HG03039 (cell line): ENCODE measurements around the gene JUNB.

ENCODE experiments used
- ATAC-seq: cut with Tn5 transposase; IDR thresholded peaks from one replicate; pipeline ENCODE4 v1.9.1; 2021; ENCODE audit warnings: mild to moderate bottlenecking, moderate library complexity; ENCODE audit not compliant: unreplicated experiment

The JUNB gene

DNA sequence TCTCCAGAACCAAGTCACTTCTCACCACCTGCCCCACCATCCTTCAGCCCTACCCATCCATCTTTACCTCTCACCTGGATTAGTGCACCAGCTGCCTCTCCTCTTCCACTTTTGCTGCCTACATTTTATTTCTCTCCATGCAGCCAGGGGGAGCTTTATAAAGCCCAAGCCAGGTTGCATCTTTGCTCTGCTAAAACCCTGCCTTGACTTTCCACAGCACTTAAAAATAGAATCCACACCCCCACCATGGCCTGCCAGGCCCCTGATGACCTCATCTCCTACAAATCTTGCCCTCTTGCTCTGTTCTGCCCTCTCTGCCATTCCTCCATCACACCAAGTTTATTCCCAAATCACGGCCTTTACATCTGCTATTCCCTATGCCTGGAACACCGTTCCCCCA is 17.7 kb upstream of the JUNB start:
- no peak for ATAC-seq

DNA sequence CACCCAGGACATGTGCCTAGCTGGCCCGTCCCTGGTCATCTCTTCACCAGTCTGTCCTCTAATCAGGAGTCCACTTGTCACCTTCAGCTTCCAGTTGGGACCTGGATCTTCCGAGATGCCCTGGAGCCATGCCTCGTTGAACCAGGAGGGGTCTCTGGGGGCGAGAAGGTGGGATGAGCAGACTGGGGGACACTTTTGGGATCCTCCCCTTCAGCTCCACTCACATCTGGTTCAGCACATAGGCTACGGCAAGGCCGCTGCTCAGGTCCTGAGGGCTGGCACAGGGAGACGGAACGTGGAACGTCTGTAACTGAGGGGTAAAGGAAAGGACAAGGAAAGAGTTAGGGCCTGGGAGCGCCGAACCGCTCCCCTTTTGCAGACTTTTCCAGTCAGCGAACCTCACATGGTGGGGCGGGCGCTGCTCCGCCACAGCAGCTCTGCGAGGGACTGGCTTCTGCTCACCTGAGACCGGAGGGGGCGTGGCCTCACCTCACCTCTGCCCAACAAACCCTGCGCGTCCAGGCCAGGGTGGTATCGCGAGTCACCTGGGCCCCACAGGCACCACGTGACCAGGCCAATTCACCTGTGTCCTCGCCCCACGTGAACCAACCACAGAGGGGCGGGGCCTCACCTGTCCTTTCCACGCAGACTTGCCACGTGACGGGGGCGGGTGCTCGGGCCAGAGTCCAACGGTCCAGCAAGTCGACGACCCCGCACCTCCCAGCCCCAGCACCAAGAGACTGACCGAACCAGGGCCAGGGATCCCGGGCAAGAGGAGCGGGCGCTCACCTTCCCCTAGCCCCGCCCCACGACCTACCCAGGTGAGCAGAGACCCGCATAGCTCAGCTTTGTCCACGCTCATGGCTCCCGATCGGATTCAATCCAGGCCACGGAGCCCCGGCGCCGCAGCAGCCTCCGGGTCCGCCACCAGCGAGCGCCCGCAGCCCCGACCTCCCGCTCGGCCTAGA is 16.4 kb upstream of the JUNB start, which contains the start of gene HOOK2:
Gene HOOK2, minus strand, starts transcription at position 965 of the 968 bp plus-strand sequence. Its CDS starts 103 bp downstream, at position 862.
- no peak for ATAC-seq

DNA sequence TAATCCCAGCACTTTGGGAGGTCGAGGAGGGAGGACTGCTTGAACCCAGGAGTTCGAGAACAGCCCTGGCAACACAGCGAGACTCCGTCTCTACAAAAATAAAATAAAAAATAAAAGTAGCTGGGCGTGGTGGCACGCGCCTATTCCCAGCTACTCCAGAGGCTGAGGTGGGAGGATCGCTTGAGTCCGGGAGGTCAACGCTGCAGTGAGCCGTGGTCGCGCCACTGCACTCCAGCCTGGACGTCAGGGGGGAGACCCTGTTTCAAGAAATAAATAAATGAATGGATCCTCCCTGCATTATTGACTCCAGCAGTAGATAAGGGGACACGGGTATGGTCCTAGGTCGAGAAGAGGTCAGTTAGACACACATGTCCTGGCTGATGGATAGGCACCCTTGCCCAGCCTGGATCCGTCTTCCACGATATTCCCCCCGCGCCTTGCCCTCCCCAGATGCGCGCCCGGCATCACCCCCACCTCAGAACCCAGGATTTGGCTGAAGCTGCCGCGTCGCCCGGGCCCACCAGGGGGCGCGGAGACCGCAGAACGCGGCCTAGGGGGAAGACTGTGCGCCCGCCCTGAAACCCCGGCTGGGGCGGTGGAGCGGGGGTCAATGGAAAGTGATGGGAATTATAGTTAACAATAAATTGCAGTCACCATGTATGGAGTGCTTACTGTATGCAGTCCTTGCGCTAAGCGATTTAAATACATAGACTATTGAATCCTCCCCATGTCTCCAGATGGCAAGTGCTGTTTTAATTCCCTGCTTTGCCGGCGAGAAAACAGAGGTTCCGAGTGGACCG is 13.9 kb upstream of the JUNB start:
- no peak for ATAC-seq

DNA sequence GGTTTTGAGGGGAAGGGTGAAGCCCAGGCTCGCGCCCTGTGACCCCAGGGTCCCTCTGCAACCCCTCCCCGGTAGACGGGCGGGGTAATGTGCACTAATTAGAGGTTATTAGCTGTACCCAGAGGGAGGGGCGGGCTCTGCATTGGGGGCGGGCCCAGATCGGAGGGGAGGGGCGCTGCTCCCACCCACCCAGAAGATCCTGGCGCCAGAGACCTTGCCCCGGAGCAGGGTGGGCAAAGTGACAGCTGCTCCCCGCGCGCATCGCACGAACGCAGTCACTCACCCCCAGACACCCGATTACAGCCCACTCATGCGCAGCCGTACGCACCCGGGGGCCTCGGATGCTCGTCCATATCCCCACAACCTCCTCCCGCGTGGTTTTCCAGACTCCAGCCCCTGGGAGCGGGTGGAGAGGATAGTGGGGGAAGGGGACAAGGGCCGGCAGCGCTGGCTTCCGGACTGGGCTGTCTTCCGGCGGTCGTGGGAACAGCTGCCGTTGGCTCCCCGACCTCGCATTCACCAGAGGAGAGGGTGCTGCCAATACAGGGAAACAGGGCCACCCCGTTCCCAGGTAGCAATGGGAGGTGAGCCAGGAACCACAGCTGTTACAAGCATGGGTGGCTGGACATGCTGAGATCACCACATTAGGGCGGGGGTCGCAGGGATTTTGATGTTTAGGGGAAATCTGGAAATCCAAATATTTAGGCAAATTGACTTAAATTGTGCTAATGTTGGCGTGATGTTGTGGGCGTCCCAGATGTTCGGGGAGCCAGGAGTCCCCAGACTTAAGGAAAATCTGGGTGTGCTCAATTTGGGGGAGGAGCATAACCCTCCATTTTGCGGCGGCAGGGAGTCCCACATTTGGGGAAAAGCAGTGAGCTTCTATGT is 13.0 kb upstream of the JUNB start:
- no peak for ATAC-seq

DNA sequence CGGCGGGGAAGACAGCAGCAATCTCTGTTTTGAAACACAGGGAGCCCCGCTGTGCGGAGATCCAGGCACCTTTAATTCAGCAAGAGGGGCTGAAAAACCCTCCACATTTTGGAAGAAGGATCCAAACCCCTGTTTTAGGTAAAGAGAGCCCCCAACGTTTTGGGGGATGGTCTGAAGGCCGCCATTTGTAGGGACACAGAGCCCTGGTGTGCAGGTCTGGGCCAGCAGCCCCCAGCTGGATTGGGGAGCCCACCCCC is 12.5 kb upstream of the JUNB start:
- no peak for ATAC-seq

DNA sequence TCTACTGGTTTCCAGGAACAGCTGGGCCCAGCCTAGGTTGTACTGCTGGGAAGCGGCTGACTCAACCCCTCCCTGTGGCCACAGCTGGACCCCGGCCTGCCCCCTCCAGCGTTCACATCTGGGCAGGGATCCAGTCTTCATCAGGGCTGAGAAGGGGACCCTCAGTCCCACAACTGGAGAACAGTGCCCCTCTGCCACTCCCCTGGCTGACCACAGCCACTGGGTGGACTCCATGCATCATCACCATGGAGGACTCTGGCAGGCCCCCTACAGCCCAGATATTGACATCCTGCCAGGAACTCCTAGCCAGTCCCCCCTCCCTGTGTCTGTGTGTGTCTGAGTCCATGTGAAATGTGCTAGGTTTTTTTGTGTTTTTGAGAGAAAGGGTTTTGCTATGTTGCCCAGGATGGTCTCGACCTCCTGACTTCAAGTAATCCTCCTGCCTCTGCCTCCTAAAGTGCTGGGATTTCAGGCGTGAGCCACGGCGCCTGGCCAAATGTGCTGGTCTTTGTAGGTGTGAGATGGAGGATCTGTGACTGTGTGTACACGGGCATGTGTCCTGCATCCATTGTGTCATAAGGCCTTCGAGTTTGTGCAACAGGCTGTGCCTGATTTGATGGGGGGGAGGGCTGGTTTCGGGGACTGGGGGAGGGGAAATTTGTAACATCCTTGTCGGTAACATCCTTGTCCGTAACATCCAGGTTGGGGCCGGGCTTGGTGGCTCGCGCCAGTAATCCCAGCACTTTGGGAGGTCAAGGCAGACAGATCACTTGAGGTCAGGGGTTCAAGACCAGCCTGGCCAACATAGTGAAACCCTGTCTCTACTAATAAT is 11.9 kb upstream of the JUNB start:
- no peak for ATAC-seq

DNA sequence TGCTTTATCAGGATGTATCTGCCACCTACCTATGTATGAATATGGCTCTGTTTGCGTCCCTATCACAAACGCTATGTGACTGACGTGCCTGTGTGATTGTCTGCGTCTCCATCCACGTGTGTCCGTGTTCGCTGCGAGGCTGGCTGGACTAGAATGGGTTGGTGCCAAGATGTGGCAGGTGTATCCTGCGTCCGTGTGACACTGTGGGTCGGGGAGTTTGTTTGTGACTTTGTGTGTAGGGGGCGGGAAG is 9.2 kb upstream of the JUNB start:
- no peak for ATAC-seq

DNA sequence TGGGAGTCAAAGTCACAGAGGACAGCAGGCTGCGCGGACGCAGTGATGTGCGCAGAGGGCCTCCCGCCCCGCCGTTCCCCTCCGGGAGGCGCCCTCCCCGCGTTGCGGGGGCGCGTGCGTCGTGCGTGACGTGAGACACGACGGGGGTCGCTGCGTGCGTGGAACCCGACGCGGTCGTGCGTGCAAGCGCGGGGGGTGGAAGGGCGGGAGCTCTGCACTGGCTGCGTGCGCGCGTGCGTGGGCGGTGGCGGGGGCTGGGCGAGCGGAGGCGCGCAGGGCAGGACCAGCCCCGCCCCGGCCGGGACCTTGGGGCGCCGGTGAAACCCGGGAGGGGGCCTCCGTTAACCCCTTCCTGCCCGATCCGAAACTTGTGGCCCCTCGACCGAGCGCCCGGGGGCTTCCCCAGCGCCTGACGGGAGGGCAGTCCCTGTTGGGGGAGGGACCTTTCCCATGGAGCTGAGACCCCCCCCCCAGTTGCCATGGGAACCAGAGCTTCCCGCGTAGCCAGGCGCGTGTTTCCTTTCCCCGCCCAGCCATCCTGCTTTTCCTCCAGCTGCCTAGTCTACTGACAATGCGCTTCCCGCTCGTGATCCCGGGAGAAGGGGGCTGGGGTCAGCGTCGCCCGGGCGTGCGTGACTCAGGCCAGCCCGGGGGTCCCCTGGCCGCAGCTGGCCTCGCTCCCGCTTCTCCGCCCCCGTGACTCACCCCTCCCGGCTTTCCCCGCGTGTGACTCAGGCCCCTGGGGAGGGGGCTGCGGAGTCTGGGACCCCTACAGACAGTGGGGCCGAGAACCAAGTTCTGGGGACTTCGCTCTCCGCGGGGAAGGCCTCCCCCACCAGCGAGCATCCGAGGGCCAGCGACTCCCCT is 8.6 kb upstream of the JUNB start:
- peak; percentile 37 for ATAC-seq

DNA sequence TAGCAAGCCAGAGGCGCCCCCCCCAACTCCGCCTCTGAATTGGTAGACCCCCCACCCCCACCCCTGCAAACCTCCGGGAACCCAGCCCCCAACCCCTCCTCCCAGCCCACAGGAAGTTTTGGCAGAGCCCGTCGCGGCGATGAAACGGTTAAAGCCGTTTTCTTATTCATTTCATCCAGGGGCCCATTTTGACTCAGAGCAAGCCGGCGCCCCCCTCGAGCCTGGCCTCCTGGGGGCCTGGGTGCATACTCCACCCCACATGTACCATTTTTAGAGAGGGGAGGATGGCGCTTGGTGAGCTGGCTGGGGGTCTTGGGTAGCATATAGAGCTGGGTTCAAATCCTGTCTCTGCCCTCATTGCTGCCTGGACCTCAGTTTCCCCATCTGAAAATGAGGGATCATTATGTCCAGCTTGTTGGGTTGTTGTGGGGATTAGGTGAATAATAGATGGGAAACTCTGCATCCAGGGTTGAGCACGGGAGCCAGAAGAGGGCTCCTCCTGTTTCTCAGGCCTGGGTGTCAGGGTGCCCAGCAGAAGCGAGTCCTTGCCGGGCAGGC is 7.9 kb upstream of the JUNB start:
- ATAC-seq, result no peak

DNA sequence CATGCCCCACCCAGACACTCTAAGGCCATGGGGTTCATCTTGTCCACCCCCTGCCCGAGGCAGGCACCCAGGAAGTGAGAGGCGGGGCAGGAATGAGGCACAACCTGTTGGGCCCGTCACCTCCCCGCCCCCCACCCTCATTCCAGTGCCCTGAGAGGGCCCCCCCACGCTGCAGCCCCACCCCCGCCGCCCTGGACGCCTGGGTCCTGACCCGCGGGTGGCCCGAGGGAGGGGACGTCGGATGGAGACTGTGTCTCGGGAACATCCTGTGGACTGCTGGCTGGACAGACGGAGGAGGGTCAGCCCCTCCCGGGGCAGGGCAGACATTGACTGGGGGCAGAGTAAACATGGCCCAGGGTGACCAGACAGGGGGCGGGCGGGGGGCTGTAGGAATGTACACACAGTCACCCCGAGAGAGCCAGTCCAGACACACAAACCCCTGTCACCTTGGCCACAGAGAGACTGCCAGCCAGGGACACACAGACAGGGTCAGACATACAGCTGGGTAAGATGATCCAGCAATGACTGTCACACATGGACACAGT is 7.4 kb upstream of the JUNB start:
- ATAC-seq, result no peak

DNA sequence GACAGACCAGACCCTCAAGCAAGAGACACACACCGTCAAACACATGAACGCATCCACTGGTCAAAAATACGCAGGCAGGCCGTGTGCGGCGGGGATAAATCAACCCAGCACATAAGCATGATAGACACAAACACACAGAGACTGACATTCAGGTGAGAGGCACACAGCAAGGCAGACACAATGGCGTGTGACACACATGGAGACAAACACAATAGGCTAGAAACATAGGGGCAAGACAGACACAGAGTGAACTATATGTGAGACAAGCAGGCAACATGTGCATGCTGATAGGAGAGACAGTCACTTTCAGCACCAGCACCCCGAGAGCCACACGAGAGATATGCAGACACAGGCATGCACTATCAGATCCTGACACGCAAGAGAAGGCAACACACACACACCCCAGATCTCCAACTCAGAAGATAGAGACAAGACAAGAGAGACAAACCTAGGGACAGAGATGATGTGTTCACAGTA is 6.9 kb upstream of the JUNB start:
- no peak for ATAC-seq

DNA sequence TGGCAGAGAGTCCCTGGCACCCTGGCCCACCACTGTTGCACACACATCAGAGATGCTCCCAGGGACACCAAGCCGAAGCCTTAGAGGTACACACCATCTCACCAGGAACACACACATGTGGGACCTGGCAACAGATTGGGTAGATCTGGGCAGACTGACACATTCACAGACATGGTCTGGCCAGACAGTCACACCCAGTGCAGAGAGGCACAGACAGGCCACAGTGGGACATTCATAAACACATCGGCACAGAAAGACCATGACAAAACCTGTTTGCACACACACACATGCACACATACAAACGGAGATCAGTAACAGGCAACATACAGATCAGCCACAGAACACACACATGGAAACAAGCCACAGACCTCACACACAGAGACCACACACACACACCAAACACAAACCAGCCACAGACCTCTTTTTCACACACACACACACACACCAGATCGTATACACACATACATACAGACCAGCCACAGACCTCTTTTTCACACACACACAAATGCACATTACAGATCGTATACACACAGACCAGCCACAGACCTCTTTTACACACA is 6.3 kb upstream of the JUNB start:
- ATAC-seq, result no peak

DNA sequence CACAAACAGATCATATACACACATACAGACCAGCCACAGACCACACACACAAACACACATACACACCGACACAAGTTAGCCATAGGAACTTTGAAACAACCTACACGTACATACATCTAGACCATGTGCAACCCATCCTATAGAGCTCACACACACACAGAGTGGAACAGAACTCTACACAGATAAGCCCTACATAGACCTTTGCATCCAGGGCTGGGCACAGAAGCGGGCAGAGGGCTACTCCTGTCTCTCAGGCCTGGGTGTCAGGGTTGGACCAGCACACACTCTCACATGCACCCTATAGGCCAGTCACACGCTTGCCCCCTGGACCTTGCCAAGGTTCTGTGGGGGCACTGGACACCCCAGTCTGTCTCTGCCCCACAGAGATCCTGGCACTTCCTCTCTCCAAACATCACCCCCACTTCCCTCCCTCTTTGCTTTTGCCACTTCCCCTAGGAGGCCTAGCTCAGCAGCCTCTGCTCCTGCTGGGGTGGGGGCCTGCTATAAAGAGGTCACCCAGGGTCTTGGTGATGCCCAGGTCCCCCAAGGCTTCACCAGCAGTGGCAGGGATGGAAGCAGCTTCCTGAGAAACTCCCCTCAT is 5.8 kb upstream of the JUNB start:
- no peak for ATAC-seq

DNA sequence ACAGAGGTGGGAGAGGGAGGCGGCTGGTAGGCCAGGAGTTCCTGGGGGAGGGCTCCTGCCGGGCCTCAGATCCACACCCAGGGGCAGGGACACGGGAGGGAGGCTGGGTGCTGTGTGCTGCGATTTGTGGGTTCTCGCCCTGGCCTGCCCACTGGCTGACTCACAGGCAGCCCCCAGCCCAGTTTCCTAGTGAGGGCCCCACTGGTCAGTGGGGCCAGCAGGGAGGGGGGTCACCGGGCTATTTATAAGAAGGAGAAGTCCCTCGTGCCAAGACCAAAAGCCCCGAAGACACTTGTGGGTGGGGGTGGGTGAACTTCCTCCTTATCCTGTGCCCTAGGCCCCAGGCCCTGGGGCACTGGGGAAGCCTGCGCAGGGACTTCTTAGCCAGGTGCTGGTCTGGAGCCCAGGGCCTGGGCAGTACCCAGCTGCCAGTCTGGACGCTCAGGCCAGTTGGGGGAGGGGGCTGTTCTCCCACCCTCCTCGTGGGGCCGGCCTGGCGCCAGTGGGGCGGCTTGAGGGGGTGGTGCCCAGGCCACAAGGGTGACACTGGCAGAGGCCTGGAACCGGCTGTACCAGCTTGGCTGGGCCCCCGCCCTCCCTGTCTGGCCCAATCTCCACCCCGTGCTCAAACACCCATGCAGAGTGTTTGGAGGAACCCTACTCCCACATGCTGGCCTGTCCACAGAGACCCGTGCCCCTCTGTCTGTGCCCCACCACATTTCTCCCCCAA is 5.0 kb upstream of the JUNB start:
- no peak for ATAC-seq

DNA sequence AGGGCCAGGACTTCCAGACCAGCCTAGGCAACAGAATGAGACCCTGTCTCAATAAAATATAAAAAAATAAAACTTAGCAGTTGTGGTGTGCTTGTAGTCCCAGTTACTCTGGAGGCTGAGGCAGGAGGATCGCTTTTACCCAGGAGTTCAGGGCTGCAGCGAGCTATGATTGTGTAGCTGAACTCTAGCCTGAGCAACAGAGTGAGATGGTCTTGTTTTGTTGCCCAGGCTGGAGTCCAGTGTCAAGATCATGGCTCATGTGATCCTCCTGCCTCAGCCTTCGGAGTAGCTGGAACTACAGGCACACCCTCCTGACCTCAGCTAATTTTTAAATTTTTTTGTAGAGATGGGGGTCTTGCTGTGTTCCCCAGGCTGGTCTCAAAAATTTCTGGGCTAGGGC is 4.3 kb upstream of the JUNB start:
- ATAC-seq, result no peak

DNA sequence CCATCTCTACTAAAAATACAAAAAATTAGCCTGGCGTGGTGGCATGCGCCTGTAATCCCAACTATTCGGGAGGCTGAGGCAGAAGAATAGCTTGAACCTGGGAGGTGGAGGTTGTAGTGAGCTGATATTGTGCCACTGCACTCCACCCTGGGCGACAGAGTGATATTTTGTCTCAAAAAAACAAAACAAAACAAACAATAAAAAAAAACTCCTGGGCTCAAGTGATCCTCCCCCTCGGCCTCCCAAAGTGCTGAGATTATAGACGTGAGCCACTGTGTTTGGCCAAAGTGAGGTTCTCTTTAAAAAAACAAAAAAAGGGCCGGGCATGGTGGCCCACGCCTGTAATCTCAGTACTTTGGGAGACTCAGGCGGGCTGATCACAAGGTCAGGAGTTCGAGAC is 3.8 kb upstream of the JUNB start:
- no peak for ATAC-seq

DNA sequence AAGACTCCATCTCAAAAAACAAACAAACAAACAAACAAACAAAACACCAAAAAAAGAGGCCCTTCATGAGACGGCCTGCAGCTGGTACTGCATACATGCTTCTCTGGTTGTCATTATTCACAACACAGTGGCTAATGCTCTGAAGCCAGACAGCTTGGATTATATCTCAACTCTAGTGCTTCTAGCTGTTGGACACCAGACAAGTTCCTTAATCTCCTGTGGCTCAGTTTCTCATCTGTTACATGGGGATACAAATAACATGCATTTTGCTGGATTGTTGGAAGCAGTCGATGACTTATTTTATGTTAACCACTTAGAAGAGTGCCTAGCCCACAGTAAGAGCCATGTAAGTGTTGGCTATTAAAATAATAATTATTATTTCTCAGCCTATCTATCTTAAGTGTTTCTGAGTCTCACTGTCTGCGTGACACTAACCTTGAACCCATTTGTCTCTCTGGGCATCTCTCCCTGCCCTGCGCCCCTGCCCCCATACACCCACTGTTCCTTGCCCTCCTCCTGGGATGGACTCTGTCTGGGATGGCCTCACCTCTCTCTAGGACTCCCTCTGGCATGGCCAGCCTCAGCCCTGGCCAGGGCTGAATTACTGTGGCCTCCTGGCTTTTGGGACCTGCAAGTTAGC is 3.1 kb upstream of the JUNB start:
- no peak for ATAC-seq
